ENCODE data around the gene BBS2.
A peak's percentile ranks its signal among the peaks of the same experiment; 100 is the strongest.

BBS2 gene

GRCh38 chr16:56475201-56475600, 44.6 kb downstream of the BBS2 start:
- no peak for DNase-seq

GRCh38 chr16:56470666-56471065, 49.2 kb downstream of the BBS2 start:
- DNase-seq: no peak

- no peak for DNase-seq
Observed at GRCh38 chr16:56470232-56470631, 49.6 kb downstream of the BBS2 start.

- DNase-seq: no peak
Observed at GRCh38 chr16:56469748-56470147, 50.1 kb downstream of the BBS2 start.

GRCh38 chr16:56468800-56469199, 51.0 kb downstream of the BBS2 start:
- no peak for DNase-seq

- no peak for DNase-seq
Observed at GRCh38 chr16:56466344-56466743, 53.5 kb downstream of the BBS2 start.

GRCh38 chr16:56463153-56463552, 56.7 kb downstream of the BBS2 start:
- no peak for DNase-seq

GRCh38 chr16:56462064-56462796, 57.6 kb downstream of the BBS2 start:
- DNase-seq: no peak

- DNase-seq: no peak
Observed at GRCh38 chr16:56460101-56460500, 59.7 kb downstream of the BBS2 start.

GRCh38 chr16:56457927-56458470, 61.8 kb downstream of the BBS2 start:
- DNase-seq: no peak

- DNase-seq: peak; percentile 89
Observed at GRCh38 chr16:56451753-56452689, 67.8 kb downstream of the BBS2 start.

GRCh38 chr16:56450986-56451752, 68.7 kb downstream of the BBS2 start, which contains the start of the genes NUDT21 and OGFOD1:
Gene NUDT21 (minus strand): TSS chr16:56451332. CDS start chr16:56451202, 130 bp downstream.
Gene OGFOD1 (plus strand): TSS chr16:56451554. CDS start chr16:56451613, 59 bp downstream.
- peak; percentile 95 for DNase-seq

- DNase-seq: peak; percentile 10
Observed at GRCh38 chr16:56450275-56450985, 69.4 kb downstream of the BBS2 start.

GRCh38 chr16:56448005-56448404, 71.8 kb downstream of the BBS2 start:
- DNase-seq: no peak

- no peak for DNase-seq
Observed at GRCh38 chr16:56447286-56447685, 72.5 kb downstream of the BBS2 start.

- no peak for DNase-seq
Observed at GRCh38 chr16:56438038-56438437, 81.8 kb downstream of the BBS2 start.

GRCh38 chr16:56436258-56436657, 83.6 kb downstream of the BBS2 start:
- DNase-seq: no peak

Data from retina (tissue), 1 donor.